K562 (cell line): ENCODE results near the gene AFAP1. TPM values are rescaled to one million over a fixed set of nuclear protein-coding genes. Genes with fewer than 3 reads are reported as not detected.

Source experiments
- ATAC-seq: fragments of 200-7000 bp; cut with Tn5 transposase; 3 replicates; pipeline ENCODE4 v1.9.1; 2020; ENCODE audit warnings: moderate library complexity
- BruUV-seq: library from RNA; stranded (reverse); fragments of 400-500 nt; replicated peaks from 2 replicates; lab custom pipeline; 2021; lab: Mats Ljungman, UMichigan
- CTCF ChIA-PET: fragments of 300-600 bp; formaldehyde crosslinking; extraction: SDS; loops from one replicate; lab custom pipeline; 2021; ENCODE audit warnings: low intra/inter-chr PET ratio; lab: Yijun Ruan, JAX
- POLR2A ChIA-PET: fragments of 300-600, 350-650 bp; sonication (Branson Sonifier 250); formaldehyde crosslinking; extraction: SDS; loops from one replicate; lab custom pipeline; 2021; ENCODE audit warnings: antibody characterized with exemption, inconsistent platforms; lab: Yijun Ruan, JAX
- DNase-seq, 4 experiments: peaks; one replicate each; pipeline versions ENCODE4 v3.0.0 to v3.0.0-alpha.2; 2011 to 2018; ENCODE audit warnings: low spot score in 3 of 4, mixed read lengths in 3 of 4; ENCODE audit errors: extremely low read depth in 1 of 4
- FAIRE-seq: peaks from 2 replicates; lab custom pipeline; 2011; peaks lifted over from hg19 to GRCh38; lab: Jason Lieb, UNC
- H2AFZ ChIP-seq: 2 replicates; pipeline ENCODE4 v1.6.0; 2011; ENCODE audit warnings: low read depth, low read length, control low read depth, inconsistent platforms
- H3K27ac ChIP-seq: fragments of 200-600 bp; 3 replicates; pipeline ENCODE4 v1.8.0; 2011; ENCODE audit warnings: low read depth, mild to moderate bottlenecking, control low read depth, inconsistent platforms, low read length, moderate library complexity, mixed read lengths; ENCODE audit errors: extremely low read depth
- H3K27me3 ChIP-seq, 2 experiments: fragments of 300-600 bp in 1 of 2; 2 replicates in 1 of 2; 3 replicates in 1 of 2; pipeline versions ENCODE4 v1.6.0 to v1.8.0; 2011; ENCODE audit warnings: inconsistent platforms in 2 of 2, low read length in 2 of 2, mild to moderate bottlenecking in 1 of 2, mixed read lengths in 1 of 2, moderate library complexity in 1 of 2; ENCODE audit not compliant: control insufficient read depth in 2 of 2, insufficient read depth in 2 of 2
- H3K36me3 ChIP-seq: fragments of 300-600 bp; 3 replicates; pipeline ENCODE4 v1.8.0; 2011; ENCODE audit warnings: mild to moderate bottlenecking, low read length, inconsistent platforms; ENCODE audit not compliant: control insufficient read depth, insufficient read depth
- H3K4me1 ChIP-seq, 2 experiments: fragments of 200-600 bp in 1 of 2; replicated peaks in 1 of 2; 2 replicates in 1 of 2; 3 replicates in 1 of 2; pipeline versions ENCODE4 v1.5.1 to v1.8.0; 2011; ENCODE audit warnings: inconsistent platforms in 2 of 2, low read length in 2 of 2, mild to moderate bottlenecking in 1 of 2, mixed read lengths in 1 of 2, moderate library complexity in 1 of 2; ENCODE audit not compliant: control insufficient read depth in 2 of 2, insufficient read depth in 2 of 2
- H3K4me2 ChIP-seq: 2 replicates; pipeline ENCODE4 v1.6.1; 2011; ENCODE audit warnings: low read length, control low read depth, inconsistent platforms, mixed read lengths; ENCODE audit not compliant: insufficient read depth
- H3K4me3 ChIP-seq: fragments of 200-600 bp; sonication (generic), shearing (Covaris generic); 2 replicates; pipeline ENCODE4 v1.5.1; 2016; ENCODE audit warnings: control low read depth, inconsistent platforms
- H3K79me2 ChIP-seq: fragments of 200-600 bp; 3 replicates; pipeline ENCODE4 v1.8.0; 2011; ENCODE audit warnings: low read length, inconsistent platforms; ENCODE audit not compliant: control insufficient read depth, insufficient read depth
- H3K9ac ChIP-seq, 2 experiments: 2 replicates each; pipeline versions ENCODE4 v1.6.0 to v1.6.1; 2011; ENCODE audit warnings: low read depth in 2 of 2, low read length in 2 of 2, control low read depth in 1 of 2, inconsistent platforms in 1 of 2, mild to moderate bottlenecking in 1 of 2, mixed read lengths in 1 of 2; ENCODE audit not compliant: insufficient read depth in 1 of 2
- H3K9me1 ChIP-seq: one replicate; pipeline ENCODE4 v1.6.0; 2011; ENCODE audit warnings: inconsistent platforms, mild to moderate bottlenecking, low read length, moderate library complexity; ENCODE audit not compliant: control insufficient read depth, insufficient read depth
- H3K9me3 ChIP-seq: replicated peaks from 2 replicates; pipeline ENCODE4 v1.5.1; 2011; ENCODE audit warnings: low read depth, low read length, inconsistent platforms; ENCODE audit not compliant: control insufficient read depth, insufficient read depth
- H4K20me1 ChIP-seq: replicated peaks from 2 replicates; pipeline ENCODE4 v1.6.1; 2011; ENCODE audit warnings: low read length, inconsistent platforms, mixed read lengths; ENCODE audit not compliant: control insufficient read depth, insufficient read depth
- CREM ChIP-seq: IDR thresholded peaks from 2 replicates; pipeline ENCODE4 v1.6.1; 2014; ENCODE audit warnings: antibody characterized with exemption, low read depth
- L3MBTL2 ChIP-seq: fragments of 450-650 bp; IDR thresholded peaks from 2 replicates; pipeline ENCODE4 v1.6.1; 2016; ENCODE audit warnings: mild to moderate bottlenecking, moderate library complexity
- RAD21 ChIP-seq, 2 experiments: fragments of 250-450 bp in 1 of 2; fragments of 450-650 bp in 1 of 2; sonication (Bioruptor Pico) in 1 of 2; formaldehyde crosslinking in 1 of 2; IDR thresholded peaks in 1 of 2; conservative IDR thresholded peaks in 1 of 2; 2 replicates each; pipeline versions ENCODE4 v1.4.0 to v1.8.0; 2020 to 2022; ENCODE audit warnings: mild to moderate bottlenecking in 2 of 2, moderate library complexity in 1 of 2
- ZNF253 ChIP-seq: fragments of 250-450 bp; sonication (Bioruptor Pico); conservative IDR thresholded peaks from 2 replicates; pipeline ENCODE4 v1.6.1; 2021; ENCODE audit warnings: mild to moderate bottlenecking
- WGBS: fragments of 100-300 bp; shearing (Covaris generic); methylation state at CpG from one replicate; pipeline ENCODE4 v1.1.6; 2016; ENCODE audit warnings: low coverage, mixed read lengths; ENCODE audit not compliant: insufficient coverage; ENCODE audit errors: missing lambda C conversion rate; 5-methylcytosine and 5-hydroxymethylcytosine counted together
- in situ Hi-C: fragments of 300-500 bp; cut with MboI; formaldehyde crosslinking; loops from 4 replicates; pipeline ENCODE4 v1.15.0; 2018; ENCODE audit warnings: inconsistent platforms, mixed read lengths
- intact Hi-C: fragments of 100-400 bp; cut with micrococcal nuclease; formaldehyde crosslinking; loops from 2 replicates; pipeline ENCODE4 v1.14.2; 2022
- polyA plus RNA-seq, 8 experiments: library from polyadenylated mRNA; depleted of rRNA in 4 of 8; stranded (reverse) in 5 of 8; unstranded in 3 of 8; fragments of >200 nt; fragmentation: Nextera tagmentation in 2 of 8; fragmentation: Illumina TruSeq in 1 of 8; extraction: Ambion mirVana in 2 of 8; extraction: Trizol in 1 of 8; gene quantifications; 2 replicates each; pipeline versions ENCODE4 v1.2.1 to v1.2.3, GENCODE V29; 2011 to 2014; ENCODE audit warnings: inconsistent platforms in 1 of 8, missing spikeins in 1 of 8
- total RNA-seq, 7 experiments: library from RNA; depleted of rRNA in 6 of 7; stranded (reverse); fragments of >200 nt in 6 of 7; fragmentation: Illumina TruSeq in 2 of 7; extraction: Trizol in 2 of 7; gene quantifications; 2 replicates each; pipeline versions ENCODE4 v1.2.1 to v1.2.3, GENCODE V29; 2011 to 2021; ENCODE audit warnings: low replicate concordance in 1 of 7
- TF ChIP-seq, protein P1 (sequence below), 3 experiments: IDR thresholded peaks in 2 of 3; conservative IDR thresholded peaks in 1 of 3; 2 replicates each; pipeline ENCODE4 v1.5.1; 2011 to 2012; ENCODE audit warnings: low read length in 3 of 3, mild to moderate bottlenecking in 3 of 3, control low read depth in 2 of 3, improper control_type of control experiment in 1 of 3, inconsistent platforms in 1 of 3, low read depth in 1 of 3, mixed read lengths in 1 of 3, moderate library complexity in 1 of 3; ENCODE audit not compliant: insufficient read depth in 2 of 3
- TF ChIP-seq, protein P2 (sequence below): fragments of 450-650 bp; IDR thresholded peaks from 2 replicates; pipeline ENCODE4 v1.6.1; 2016; ENCODE audit warnings: mild to moderate bottlenecking, moderate library complexity

Gene AFAP1
- total and polyA plus RNA-seq, 9 of the 15 experiments (the other 6 are each of a cell fraction or from before 2014, with no cell fraction given), result 0.07 to 0.42 (median 0.12) TPM; not detected in 1

DNA sequence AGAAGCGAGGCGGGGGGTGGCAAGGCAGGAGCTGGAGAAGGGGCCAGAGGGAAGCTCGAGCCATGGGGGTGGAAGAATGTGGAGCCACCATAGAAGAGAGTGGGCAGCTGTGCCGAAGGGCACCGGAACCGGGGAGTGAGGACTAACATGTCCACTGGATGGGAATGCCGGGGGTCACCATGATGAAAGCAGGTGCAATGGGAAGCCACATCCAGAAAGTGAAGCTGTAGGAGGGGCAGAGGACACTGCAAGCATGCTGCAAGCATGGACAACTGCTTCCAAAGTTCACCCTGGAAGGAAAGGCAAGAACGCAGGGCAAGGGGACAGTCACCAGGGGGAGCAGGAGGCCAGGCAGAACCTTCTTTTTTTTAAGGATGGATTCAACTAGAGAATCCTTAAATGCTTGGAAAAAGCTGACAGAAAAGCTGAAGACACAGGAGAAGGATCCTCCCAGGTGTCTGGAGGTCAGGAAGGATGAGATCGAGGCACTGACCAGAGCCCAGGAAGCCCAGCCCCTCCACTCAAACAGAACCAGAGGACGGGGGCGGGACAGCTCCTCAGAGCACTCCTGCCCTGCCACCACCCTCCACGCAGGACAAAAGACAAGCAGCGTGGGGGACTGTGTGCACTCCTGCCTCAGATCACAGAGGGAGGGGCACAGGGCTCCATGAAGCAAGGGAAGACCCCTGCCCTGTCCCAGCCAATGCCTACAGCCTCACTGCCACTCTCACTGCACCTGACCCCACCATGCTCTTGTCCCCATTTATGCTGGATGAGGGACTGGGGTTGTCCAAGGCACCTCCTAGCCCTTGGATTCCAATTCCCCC is 169.2 kb downstream of the AFAP1 start:
- Histone ChIP-seq H4K20me1 (peaks cover under 1% of the 10 kb centered on the region; the same call in 1 of the 2 replicates), H2AFZ (no peak overlapping the region), H3K36me3 (peaks cover 13% of the 10 kb centered on the region), H3K4me2 (no peak overlapping the region), H3K9ac (no peak overlapping the region), H3K9me1 (no peaks in the 10 kb centered on the region), H3K4me3 (no peak overlapping the region), H3K9me3 (no peaks in the 10 kb centered on the region; the same call in 1 of the 2 replicates), H3K27ac (no peak overlapping the region), H3K79me2 (no peaks in the 10 kb centered on the region), H3K4me1 (no peaks in the 10 kb centered on the region; a peak in 1 of 5 replicates), H3K27me3 (no peaks in the 10 kb centered on the region; a peak in 1 of 5 replicates)
- in situ Hi-C loops (no loop called here), intact Hi-C loops (no loop called here)
- BruUV-seq, result no TSS peak
- CTCF ChIA-PET, result no interaction called here
- no peak for DNase-seq
- POLR2A ChIA-PET, result no interaction called here
- TF ChIP-seq CREM (no peak), RAD21 (CRISPR knock-in tag; conservative IDR thresholded peaks at IDR 0.05 in 1 of 2, IDR thresholded peaks at IDR 0.05 in 1 of 2) (peak in 1 of 2 experiments; percentile 49; a peak in 2 of 4 replicates), ZNF253 (CRISPR knock-in tag) (no peak), L3MBTL2 (0 out of 2 replicates have a peak, but pooled peaks have one; percentile 17)
- TF ChIP-seq, protein P1, sequence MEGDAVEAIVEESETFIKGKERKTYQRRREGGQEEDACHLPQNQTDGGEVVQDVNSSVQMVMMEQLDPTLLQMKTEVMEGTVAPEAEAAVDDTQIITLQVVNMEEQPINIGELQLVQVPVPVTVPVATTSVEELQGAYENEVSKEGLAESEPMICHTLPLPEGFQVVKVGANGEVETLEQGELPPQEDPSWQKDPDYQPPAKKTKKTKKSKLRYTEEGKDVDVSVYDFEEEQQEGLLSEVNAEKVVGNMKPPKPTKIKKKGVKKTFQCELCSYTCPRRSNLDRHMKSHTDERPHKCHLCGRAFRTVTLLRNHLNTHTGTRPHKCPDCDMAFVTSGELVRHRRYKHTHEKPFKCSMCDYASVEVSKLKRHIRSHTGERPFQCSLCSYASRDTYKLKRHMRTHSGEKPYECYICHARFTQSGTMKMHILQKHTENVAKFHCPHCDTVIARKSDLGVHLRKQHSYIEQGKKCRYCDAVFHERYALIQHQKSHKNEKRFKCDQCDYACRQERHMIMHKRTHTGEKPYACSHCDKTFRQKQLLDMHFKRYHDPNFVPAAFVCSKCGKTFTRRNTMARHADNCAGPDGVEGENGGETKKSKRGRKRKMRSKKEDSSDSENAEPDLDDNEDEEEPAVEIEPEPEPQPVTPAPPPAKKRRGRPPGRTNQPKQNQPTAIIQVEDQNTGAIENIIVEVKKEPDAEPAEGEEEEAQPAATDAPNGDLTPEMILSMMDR (IDR thresholded peaks at IDR 0.05 in 2 of 3, conservative IDR thresholded peaks at IDR 0.05 in 1 of 3; ENCODE audit: insufficient read depth in 2 of 3, low read depth in 1 of 3, low read length in 3 of 3), result peak; percentile 30 to 38 (median 37); a peak in 4 of 6 replicates
- TF ChIP-seq, protein P2, sequence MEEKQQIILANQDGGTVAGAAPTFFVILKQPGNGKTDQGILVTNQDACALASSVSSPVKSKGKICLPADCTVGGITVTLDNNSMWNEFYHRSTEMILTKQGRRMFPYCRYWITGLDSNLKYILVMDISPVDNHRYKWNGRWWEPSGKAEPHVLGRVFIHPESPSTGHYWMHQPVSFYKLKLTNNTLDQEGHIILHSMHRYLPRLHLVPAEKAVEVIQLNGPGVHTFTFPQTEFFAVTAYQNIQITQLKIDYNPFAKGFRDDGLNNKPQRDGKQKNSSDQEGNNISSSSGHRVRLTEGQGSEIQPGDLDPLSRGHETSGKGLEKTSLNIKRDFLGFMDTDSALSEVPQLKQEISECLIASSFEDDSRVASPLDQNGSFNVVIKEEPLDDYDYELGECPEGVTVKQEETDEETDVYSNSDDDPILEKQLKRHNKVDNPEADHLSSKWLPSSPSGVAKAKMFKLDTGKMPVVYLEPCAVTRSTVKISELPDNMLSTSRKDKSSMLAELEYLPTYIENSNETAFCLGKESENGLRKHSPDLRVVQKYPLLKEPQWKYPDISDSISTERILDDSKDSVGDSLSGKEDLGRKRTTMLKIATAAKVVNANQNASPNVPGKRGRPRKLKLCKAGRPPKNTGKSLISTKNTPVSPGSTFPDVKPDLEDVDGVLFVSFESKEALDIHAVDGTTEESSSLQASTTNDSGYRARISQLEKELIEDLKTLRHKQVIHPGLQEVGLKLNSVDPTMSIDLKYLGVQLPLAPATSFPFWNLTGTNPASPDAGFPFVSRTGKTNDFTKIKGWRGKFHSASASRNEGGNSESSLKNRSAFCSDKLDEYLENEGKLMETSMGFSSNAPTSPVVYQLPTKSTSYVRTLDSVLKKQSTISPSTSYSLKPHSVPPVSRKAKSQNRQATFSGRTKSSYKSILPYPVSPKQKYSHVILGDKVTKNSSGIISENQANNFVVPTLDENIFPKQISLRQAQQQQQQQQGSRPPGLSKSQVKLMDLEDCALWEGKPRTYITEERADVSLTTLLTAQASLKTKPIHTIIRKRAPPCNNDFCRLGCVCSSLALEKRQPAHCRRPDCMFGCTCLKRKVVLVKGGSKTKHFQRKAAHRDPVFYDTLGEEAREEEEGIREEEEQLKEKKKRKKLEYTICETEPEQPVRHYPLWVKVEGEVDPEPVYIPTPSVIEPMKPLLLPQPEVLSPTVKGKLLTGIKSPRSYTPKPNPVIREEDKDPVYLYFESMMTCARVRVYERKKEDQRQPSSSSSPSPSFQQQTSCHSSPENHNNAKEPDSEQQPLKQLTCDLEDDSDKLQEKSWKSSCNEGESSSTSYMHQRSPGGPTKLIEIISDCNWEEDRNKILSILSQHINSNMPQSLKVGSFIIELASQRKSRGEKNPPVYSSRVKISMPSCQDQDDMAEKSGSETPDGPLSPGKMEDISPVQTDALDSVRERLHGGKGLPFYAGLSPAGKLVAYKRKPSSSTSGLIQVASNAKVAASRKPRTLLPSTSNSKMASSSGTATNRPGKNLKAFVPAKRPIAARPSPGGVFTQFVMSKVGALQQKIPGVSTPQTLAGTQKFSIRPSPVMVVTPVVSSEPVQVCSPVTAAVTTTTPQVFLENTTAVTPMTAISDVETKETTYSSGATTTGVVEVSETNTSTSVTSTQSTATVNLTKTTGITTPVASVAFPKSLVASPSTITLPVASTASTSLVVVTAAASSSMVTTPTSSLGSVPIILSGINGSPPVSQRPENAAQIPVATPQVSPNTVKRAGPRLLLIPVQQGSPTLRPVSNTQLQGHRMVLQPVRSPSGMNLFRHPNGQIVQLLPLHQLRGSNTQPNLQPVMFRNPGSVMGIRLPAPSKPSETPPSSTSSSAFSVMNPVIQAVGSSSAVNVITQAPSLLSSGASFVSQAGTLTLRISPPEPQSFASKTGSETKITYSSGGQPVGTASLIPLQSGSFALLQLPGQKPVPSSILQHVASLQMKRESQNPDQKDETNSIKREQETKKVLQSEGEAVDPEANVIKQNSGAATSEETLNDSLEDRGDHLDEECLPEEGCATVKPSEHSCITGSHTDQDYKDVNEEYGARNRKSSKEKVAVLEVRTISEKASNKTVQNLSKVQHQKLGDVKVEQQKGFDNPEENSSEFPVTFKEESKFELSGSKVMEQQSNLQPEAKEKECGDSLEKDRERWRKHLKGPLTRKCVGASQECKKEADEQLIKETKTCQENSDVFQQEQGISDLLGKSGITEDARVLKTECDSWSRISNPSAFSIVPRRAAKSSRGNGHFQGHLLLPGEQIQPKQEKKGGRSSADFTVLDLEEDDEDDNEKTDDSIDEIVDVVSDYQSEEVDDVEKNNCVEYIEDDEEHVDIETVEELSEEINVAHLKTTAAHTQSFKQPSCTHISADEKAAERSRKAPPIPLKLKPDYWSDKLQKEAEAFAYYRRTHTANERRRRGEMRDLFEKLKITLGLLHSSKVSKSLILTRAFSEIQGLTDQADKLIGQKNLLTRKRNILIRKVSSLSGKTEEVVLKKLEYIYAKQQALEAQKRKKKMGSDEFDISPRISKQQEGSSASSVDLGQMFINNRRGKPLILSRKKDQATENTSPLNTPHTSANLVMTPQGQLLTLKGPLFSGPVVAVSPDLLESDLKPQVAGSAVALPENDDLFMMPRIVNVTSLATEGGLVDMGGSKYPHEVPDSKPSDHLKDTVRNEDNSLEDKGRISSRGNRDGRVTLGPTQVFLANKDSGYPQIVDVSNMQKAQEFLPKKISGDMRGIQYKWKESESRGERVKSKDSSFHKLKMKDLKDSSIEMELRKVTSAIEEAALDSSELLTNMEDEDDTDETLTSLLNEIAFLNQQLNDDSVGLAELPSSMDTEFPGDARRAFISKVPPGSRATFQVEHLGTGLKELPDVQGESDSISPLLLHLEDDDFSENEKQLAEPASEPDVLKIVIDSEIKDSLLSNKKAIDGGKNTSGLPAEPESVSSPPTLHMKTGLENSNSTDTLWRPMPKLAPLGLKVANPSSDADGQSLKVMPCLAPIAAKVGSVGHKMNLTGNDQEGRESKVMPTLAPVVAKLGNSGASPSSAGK, result peak; percentile 54
- no peak for ATAC-seq
- 48% methylated on average over 12 of the region's 13 CpGs for WGBS
- FAIRE-seq, result no peak
